GM18867 (cell line): Measurements from ENCODE around the gene TNFRSF25.
A peak's percentile ranks its signal among the peaks of the same experiment; 100 is the strongest.
"Not testable (repeated sequence)": the region's sequence is repeated elsewhere in the genome, so short reads cannot be mapped to it uniquely, and the experiment has no call there.

Experiments used
- ATAC-seq: cut with Tn5 transposase; IDR thresholded peaks from one replicate; pipeline ENCODE4 v1.9.1; 2021; ENCODE audit warnings: mild to moderate bottlenecking, moderate library complexity; ENCODE audit not compliant: unreplicated experiment

TNFRSF25 gene

GRCh38 chr1:6437012-6437700 lies 28.8 kb downstream of the TNFRSF25 start:
- ATAC-seq, result not testable (repeated sequence)

- ATAC-seq, result not testable (repeated sequence)
These were observed 29.7 kb downstream of the TNFRSF25 start for GRCh38 chr1:6436277-6436676.

GRCh38 chr1:6435547-6435946 lies 30.4 kb downstream of the TNFRSF25 start:
- ATAC-seq, result no peak

- no peak for ATAC-seq
These were observed 30.8 kb downstream of the TNFRSF25 start for GRCh38 chr1:6435129-6435528.

- ATAC-seq, result no peak
These were observed 31.8 kb downstream of the TNFRSF25 start for GRCh38 chr1:6434186-6434585.

- ATAC-seq, result not testable (repeated sequence)
These were observed 34.1 kb downstream of the TNFRSF25 start for GRCh38 chr1:6431645-6432579.

- not testable (repeated sequence) for ATAC-seq
These were observed 36.1 kb downstream of the TNFRSF25 start for GRCh38 chr1:6429660-6430411.

GRCh38 chr1:6428453-6428852 lies 37.5 kb downstream of the TNFRSF25 start:
- not testable (repeated sequence) for ATAC-seq

- ATAC-seq, result no peak
These were observed 38.3 kb downstream of the TNFRSF25 start for GRCh38 chr1:6427441-6428390.

- ATAC-seq, result no peak
These were observed 39.0 kb downstream of the TNFRSF25 start for GRCh38 chr1:6426972-6427350.

- ATAC-seq, result no peak
These were observed 39.5 kb downstream of the TNFRSF25 start for GRCh38 chr1:6426277-6426971.

GRCh38 chr1:6425658-6426057 lies 40.3 kb downstream of the TNFRSF25 start:
- no peak for ATAC-seq

- ATAC-seq, result no peak
These were observed 41.1 kb downstream of the TNFRSF25 start, which contains the start of gene ESPN for GRCh38 chr1:6424619-6425593. Gene ESPN (plus strand): TSS chr1:6424776. CDS start chr1:6424956, 180 bp downstream.

GRCh38 chr1:6424000-6424565 lies 41.9 kb downstream of the TNFRSF25 start:
- no peak for ATAC-seq

- ATAC-seq, result peak; percentile 44
These were observed 42.5 kb downstream of the TNFRSF25 start for GRCh38 chr1:6423321-6423999.

- no peak for ATAC-seq
These were observed 44.7 kb downstream of the TNFRSF25 start for GRCh38 chr1:6421266-6421665.

- ATAC-seq, result no peak
These were observed 45.4 kb downstream of the TNFRSF25 start for GRCh38 chr1:6420454-6421042.
